GM12878 (cell line): ENCODE data around the gene FAF1. TPM values are rescaled to one million over a fixed set of nuclear protein-coding genes. Genes with fewer than 3 reads are reported as not detected.

Source experiments
- polyA plus RNA-seq, 11 experiments: library from polyadenylated mRNA; depleted of rRNA in 4 of 11; unstranded in 6 of 11; stranded (reverse) in 5 of 11; fragments of >200 nt; fragmentation: Nextera tagmentation in 4 of 11; fragmentation: Illumina TruSeq in 1 of 11; extraction: Ambion mirVana in 4 of 11; extraction: Trizol in 1 of 11; gene quantifications; 1 replicate in 1 of 11; 2 replicates in 10 of 11; pipeline versions ENCODE4 v1.2.1 to v1.2.3, GENCODE V29; 2011 to 2016; ENCODE audit warnings: inconsistent platforms in 2 of 11, missing spikeins in 2 of 11, low read depth in 1 of 11
- small RNA-seq: library from RNA; depleted of rRNA; stranded (forward); fragments of <200 nt; gene quantifications from one replicate; pipeline ENCODE3, GENCODE V24; 2014
- total RNA-seq, 4 experiments: library from RNA; depleted of rRNA in 3 of 4; stranded (reverse); fragments of >200 nt in 3 of 4; fragmentation: Illumina TruSeq in 1 of 4; extraction: Trizol in 1 of 4; gene quantifications; 2 replicates each; pipeline versions ENCODE4 v1.2.1 to v1.2.3, GENCODE V29; 2013 to 2021

The FAF1 gene
- total and polyA plus RNA-seq, 10 of the 15 experiments (the other 5 are each of a cell fraction or from before 2014, with no cell fraction given), result 8.6 to 54.5 (median 23.7) TPM

Small RNA genes within 50 kb of the gene (small RNA-seq; reads per million reads assigned to genes)
- gene RNU6-1026P, result not detected

Other genes starting within 250 kb of the FAF1 start
- 8.2 and 8.8 TPM in 2 replicates for gene CDKN2C, start 10.0 kb upstream of the FAF1 start, total RNA-seq (2014; rRNA removed)
- 5.6 and 6.8 TPM in 2 replicates for gene CDKN2C, start 10.0 kb upstream of the FAF1 start, total RNA-seq (2014; rRNA removed; fragmentation: Illumina TruSeq; extraction: Trizol)
- gene CDKN2C, start 10.0 kb upstream of the FAF1 start, total RNA-seq (2021), result 7.2 and 8.5 TPM in 2 replicates
- 11.7 and 12.5 TPM in 2 replicates for gene CDKN2C, start 10.0 kb upstream of the FAF1 start, polyA plus RNA-seq (2011; rRNA removed)
- gene CDKN2C, start 10.0 kb upstream of the FAF1 start, polyA plus RNA-seq (2014; fragmentation: Illumina TruSeq; extraction: Trizol), result 3.3 and 6.4 TPM in 2 replicates
- 1 to 10 TPM; 3.3 to 3.6 TPM for gene CDKN2C, start 10.0 kb upstream of the FAF1 start, polyA plus RNA-seq (2014; fragmentation: Nextera tagmentation; extraction: Ambion mirVana)
- gene CDKN2C, start 10.0 kb upstream of the FAF1 start, polyA plus RNA-seq (2014; rRNA removed), result 8.2 and 8.6 TPM in 2 replicates
- 1 to 10 TPM; 4.1 to 4.5 TPM for gene CDKN2C, start 10.0 kb upstream of the FAF1 start, polyA plus RNA-seq (2016; fragmentation: Nextera tagmentation; extraction: Ambion mirVana)
- gene C1orf185, start 142.0 kb upstream of the FAF1 start, total RNA-seq (2014; rRNA removed), result 0.40 TPM in 1 of 2 replicates, not detected in the other
- not detected in 2 replicates for gene C1orf185, start 142.0 kb upstream of the FAF1 start, total RNA-seq (2014; rRNA removed; fragmentation: Illumina TruSeq; extraction: Trizol)
- not detected in 2 replicates for gene C1orf185, start 142.0 kb upstream of the FAF1 start, total RNA-seq (2021)
- not detected in 2 replicates for gene C1orf185, start 142.0 kb upstream of the FAF1 start, polyA plus RNA-seq (2011; rRNA removed)
- gene C1orf185, start 142.0 kb upstream of the FAF1 start, polyA plus RNA-seq (2014; fragmentation: Illumina TruSeq; extraction: Trizol), result not detected in 2 replicates
- gene C1orf185, start 142.0 kb upstream of the FAF1 start, polyA plus RNA-seq (2014; fragmentation: Nextera tagmentation; extraction: Ambion mirVana), result not detected
- not detected in 2 replicates for gene C1orf185, start 142.0 kb upstream of the FAF1 start, polyA plus RNA-seq (2014; rRNA removed)
- not detected for gene C1orf185, start 142.0 kb upstream of the FAF1 start, polyA plus RNA-seq (2016; fragmentation: Nextera tagmentation; extraction: Ambion mirVana)